OCI-LY1 (cell line): Measurements from ENCODE around the gene RENBP.
A peak's percentile ranks its signal among the peaks of the same experiment; 100 is the strongest.

Experiments
- H2AFZ ChIP-seq: fragments of 200-600 bp; sonication (generic), shearing (Covaris generic); 2 replicates; pipeline ENCODE4 v1.6.0; 2014; ENCODE audit warnings: antibody characterized with exemption, mild to moderate bottlenecking, low read length
- H3F3A ChIP-seq: fragments of 200-600 bp; sonication (generic), shearing (Covaris generic); 2 replicates; pipeline ENCODE4 v1.6.0; 2014; ENCODE audit warnings: mild to moderate bottlenecking, antibody characterized with exemption, low read length, moderate library complexity; ENCODE audit not compliant: insufficient read depth
- H3K27ac ChIP-seq: fragments of 200-600 bp; sonication (generic); 2 replicates; pipeline ENCODE4 v1.5.1; 2014; ENCODE audit warnings: low read length, mixed run types, mild to moderate bottlenecking, low read depth; ENCODE audit not compliant: poor library complexity, severe bottlenecking
- H3K27me3 ChIP-seq: fragments of 200-600 bp; sonication (generic); 2 replicates; pipeline ENCODE4 v1.6.0; 2014; ENCODE audit warnings: antibody characterized with exemption, mild to moderate bottlenecking, low read length, moderate library complexity; ENCODE audit not compliant: insufficient read depth
- H3K36me3 ChIP-seq: fragments of 200-600 bp; sonication (generic); 2 replicates; pipeline ENCODE4 v1.6.1; 2014; ENCODE audit warnings: mild to moderate bottlenecking, antibody characterized with exemption, low read length, moderate library complexity, mixed read lengths; ENCODE audit not compliant: insufficient read depth
- H3K4me1 ChIP-seq: fragments of 200-600 bp; sonication (generic); 2 replicates; pipeline ENCODE4 v1.5.1; 2014; ENCODE audit warnings: mild to moderate bottlenecking, low read length, moderate library complexity; ENCODE audit not compliant: insufficient read depth, severe bottlenecking
- H3K4me2 ChIP-seq: fragments of 200-600 bp; sonication (generic), shearing (Covaris generic); 2 replicates; pipeline ENCODE4 v1.6.1; 2014; ENCODE audit warnings: low read length
- H3K4me3 ChIP-seq: fragments of 200-600 bp; sonication (generic); 2 replicates; pipeline ENCODE4 v1.5.1; 2014; ENCODE audit warnings: low read length, low read depth, mild to moderate bottlenecking, mixed read lengths; ENCODE audit not compliant: poor library complexity, severe bottlenecking
- H3K79me2 ChIP-seq: fragments of 200-600 bp; shearing (Covaris generic); 2 replicates; pipeline ENCODE4 v1.6.1; 2016; ENCODE audit warnings: mixed run types, low read length, mixed read lengths; ENCODE audit not compliant: insufficient read depth
- H3K9ac ChIP-seq: fragments of 200-600 bp; sonication (generic), shearing (Covaris generic); 2 replicates; pipeline ENCODE4 v1.6.1; 2014; ENCODE audit warnings: mild to moderate bottlenecking, low read length, mixed read lengths
- H3K9me2 ChIP-seq: fragments of 200-600 bp; sonication (generic), shearing (Covaris generic); 2 replicates; pipeline ENCODE4 v1.6.1; 2014; ENCODE audit warnings: low read depth, mild to moderate bottlenecking, low read length, mixed read lengths
- H3K9me3 ChIP-seq: fragments of 200-600 bp; shearing (Covaris generic); 2 replicates; pipeline ENCODE4 v1.6.1; 2014; ENCODE audit warnings: low read length, mixed read lengths
- H4K20me1 ChIP-seq: fragments of 200-600 bp; sonication (generic), shearing (Covaris generic); 2 replicates; pipeline ENCODE4 v1.6.0; 2016; ENCODE audit warnings: mild to moderate bottlenecking, low read length; ENCODE audit not compliant: insufficient read depth
- EZH2 ChIP-seq: fragments of 200-600 bp; sonication (generic), shearing (Covaris generic); IDR thresholded peaks from 2 replicates; pipeline ENCODE4 v1.8.0; 2017; ENCODE audit warnings: borderline replicate concordance, mixed run types, mild to moderate bottlenecking, antibody characterized with exemption, low read length, moderate library complexity, mixed read lengths
- TF ChIP-seq, protein P1 (sequence below): fragments of 200-600 bp; sonication (generic), shearing (Covaris generic); IDR thresholded peaks from 2 replicates; pipeline ENCODE4 v1.5.1; 2017; ENCODE audit warnings: mild to moderate bottlenecking, antibody characterized with exemption, low read length, moderate library complexity, mixed read lengths

The RENBP gene

DNA sequence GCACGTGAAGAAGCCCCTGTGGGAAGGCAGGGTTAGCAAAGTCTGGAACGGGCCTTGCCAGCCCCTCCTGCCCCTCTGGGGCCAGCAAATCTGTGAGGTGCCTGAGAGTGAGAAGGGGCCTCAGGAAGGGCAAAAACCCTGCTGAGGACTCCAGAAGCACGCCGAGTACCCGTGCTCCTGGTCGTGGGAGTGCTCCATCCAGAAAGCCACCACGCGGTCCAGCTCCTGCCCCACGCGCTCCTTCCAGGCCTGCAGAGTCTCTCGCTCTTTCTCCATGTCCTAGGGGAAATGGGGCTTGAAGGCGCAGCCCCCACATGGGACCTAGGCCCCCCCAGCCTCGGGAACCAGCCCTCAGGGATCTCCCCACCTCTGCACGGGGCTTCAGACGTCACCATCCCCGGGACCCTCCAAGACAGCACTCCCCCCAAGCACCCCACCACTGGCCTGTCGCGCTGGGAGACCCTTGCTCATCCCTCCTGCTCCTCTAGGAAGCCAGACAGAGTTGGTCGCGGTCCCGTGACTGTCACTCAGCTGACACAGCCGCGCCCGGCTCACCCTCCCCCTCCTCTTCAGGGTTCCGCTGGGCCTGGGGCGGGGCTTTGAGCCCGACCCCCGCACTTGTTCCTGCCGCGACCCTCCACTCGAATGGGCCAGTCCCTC lies at the start of gene RENBP:
Gene RENBP (minus strand): TSS at position 504 of the 660 bp plus-strand sequence. CDS start 33 bp downstream, at position 471.
- H3F3A ChIP-seq = no peaks in the 10 kb centered on the region
- TF ChIP-seq EZH2 = no peak
- TF ChIP-seq, protein P1, sequence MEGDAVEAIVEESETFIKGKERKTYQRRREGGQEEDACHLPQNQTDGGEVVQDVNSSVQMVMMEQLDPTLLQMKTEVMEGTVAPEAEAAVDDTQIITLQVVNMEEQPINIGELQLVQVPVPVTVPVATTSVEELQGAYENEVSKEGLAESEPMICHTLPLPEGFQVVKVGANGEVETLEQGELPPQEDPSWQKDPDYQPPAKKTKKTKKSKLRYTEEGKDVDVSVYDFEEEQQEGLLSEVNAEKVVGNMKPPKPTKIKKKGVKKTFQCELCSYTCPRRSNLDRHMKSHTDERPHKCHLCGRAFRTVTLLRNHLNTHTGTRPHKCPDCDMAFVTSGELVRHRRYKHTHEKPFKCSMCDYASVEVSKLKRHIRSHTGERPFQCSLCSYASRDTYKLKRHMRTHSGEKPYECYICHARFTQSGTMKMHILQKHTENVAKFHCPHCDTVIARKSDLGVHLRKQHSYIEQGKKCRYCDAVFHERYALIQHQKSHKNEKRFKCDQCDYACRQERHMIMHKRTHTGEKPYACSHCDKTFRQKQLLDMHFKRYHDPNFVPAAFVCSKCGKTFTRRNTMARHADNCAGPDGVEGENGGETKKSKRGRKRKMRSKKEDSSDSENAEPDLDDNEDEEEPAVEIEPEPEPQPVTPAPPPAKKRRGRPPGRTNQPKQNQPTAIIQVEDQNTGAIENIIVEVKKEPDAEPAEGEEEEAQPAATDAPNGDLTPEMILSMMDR = no peak
- no peaks in the 10 kb centered on the region for H4K20me1 ChIP-seq
- peak within 1 kb of the TSS; percentile 56 for H3K4me3 ChIP-seq
- H3K27ac ChIP-seq = peak within 1 kb of the TSS; percentile 28
- peak within 1 kb of the TSS; percentile 52 for H3K4me2 ChIP-seq
- peaks cover 38% of the 10 kb centered on the region for H3K4me1 ChIP-seq
- H3K36me3 ChIP-seq = peaks cover 15% of the 10 kb centered on the region
- peak within 1 kb of the TSS; percentile 46 for H3K9ac ChIP-seq
- H3K27me3 ChIP-seq = no peaks in the 10 kb centered on the region
- no peaks in the 10 kb centered on the region for H3K9me3 ChIP-seq
- no peak within 1 kb of the TSS for H2AFZ ChIP-seq
- H3K79me2 ChIP-seq = no peaks in the 10 kb centered on the region
- H3K9me2 ChIP-seq = no peaks in the 10 kb centered on the region

DNA sequence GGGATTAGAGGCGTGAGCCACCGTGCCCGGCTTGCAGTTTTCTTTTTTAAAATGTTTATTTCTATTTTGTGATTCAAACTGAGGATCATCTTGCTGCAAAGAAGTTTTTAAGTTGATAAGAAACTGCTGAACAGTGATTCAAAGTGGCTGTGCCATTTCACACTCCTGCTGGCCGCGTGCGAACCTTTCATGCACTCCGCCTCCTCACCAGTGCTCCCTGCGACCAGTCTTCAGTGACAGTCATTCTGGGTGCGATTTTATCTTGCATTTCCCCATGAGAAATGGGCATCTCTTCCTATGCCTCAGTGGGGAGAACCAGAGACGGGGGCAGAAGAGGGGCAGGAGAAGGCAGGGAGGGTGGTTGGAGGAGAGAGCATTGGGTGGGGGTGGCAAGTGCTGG lies 49.5 kb upstream of the RENBP start:
- Histone ChIP-seq H3F3A (no peaks in the 10 kb centered on the region), H3K9ac (no peak overlapping the region), H3K79me2 (no peaks in the 10 kb centered on the region), H2AFZ (no peak overlapping the region), H3K36me3 (no peaks in the 10 kb centered on the region), H3K27ac (no peak overlapping the region), H3K4me2 (no peak overlapping the region), H3K9me2 (no peaks in the 10 kb centered on the region), H3K4me1 (peaks cover 5% of the 10 kb centered on the region), H4K20me1 (no peaks in the 10 kb centered on the region), H3K27me3 (no peaks in the 10 kb centered on the region), H3K4me3 (no peak overlapping the region), H3K9me3 (no peaks in the 10 kb centered on the region)
- TF ChIP-seq, protein P1 = no peak
- no peak for TF ChIP-seq EZH2

DNA sequence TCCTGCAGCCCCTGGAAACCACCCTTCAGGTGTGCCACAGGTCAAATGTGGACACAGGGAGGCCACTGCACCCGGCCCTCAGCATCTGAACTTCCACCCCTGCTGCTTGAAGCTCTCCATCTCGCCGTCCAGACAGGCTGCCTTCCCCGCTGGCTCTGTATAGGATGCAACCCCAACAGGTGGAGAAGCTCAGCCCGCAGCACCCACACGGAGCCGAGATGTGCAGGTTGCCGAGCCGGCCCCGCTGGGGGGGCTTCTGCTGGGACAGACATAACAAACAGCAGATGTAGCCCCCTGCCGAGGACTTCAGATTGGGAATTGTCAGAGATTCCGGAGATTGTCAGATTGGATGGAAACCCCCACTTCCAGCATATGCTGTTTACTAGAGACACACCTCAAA lies 48.6 kb upstream of the RENBP start:
- Histone ChIP-seq H3K27ac (no peak overlapping the region), H3F3A (no peaks in the 10 kb centered on the region), H3K9me2 (no peaks in the 10 kb centered on the region), H3K4me1 (peaks cover 5% of the 10 kb centered on the region), H3K79me2 (no peaks in the 10 kb centered on the region), H4K20me1 (no peaks in the 10 kb centered on the region), H3K4me3 (no peak overlapping the region), H3K4me2 (no peak overlapping the region), H3K27me3 (no peaks in the 10 kb centered on the region), H2AFZ (no peak overlapping the region), H3K9ac (no peak overlapping the region), H3K9me3 (no peaks in the 10 kb centered on the region), H3K36me3 (no peaks in the 10 kb centered on the region)
- TF ChIP-seq, protein P1 = no peak
- no peak for TF ChIP-seq EZH2
